Karpas-422 (cell line): ENCODE results near the gene KCNJ6. TPM values are rescaled to one million over a fixed set of nuclear protein-coding genes. Genes with fewer than 3 reads are reported as not detected.
"Not testable (repeated sequence)": the region's sequence is repeated elsewhere in the genome, so short reads cannot be mapped to it uniquely, and the experiment has no call there.

Experiments used
- DNase-seq: peaks from one replicate; pipeline ENCODE4 v3.0.0-alpha.2; 2015
- H2AFZ ChIP-seq: fragments of 200-600 bp; sonication (generic); 2 replicates; pipeline ENCODE4 v1.6.1; 2014; ENCODE audit warnings: antibody characterized with exemption, low read length, mixed read lengths
- H3K27ac ChIP-seq: fragments of 200-600 bp; sonication (generic); 2 replicates; pipeline ENCODE4 v1.5.1; 2014; ENCODE audit warnings: mild to moderate bottlenecking, low read length, moderate library complexity
- H3K27me3 ChIP-seq: fragments of 200-600 bp; sonication (generic); 2 replicates; pipeline ENCODE4 v1.6.1; 2014; ENCODE audit warnings: low read length, mixed read lengths
- H3K36me3 ChIP-seq: fragments of 200-600 bp; sonication (generic); 2 replicates; pipeline ENCODE4 v1.6.1; 2014; ENCODE audit warnings: low read length, mixed read lengths; ENCODE audit not compliant: insufficient read depth
- H3K4me1 ChIP-seq: fragments of 200-600 bp; sonication (generic); 2 replicates; pipeline ENCODE4 v1.6.1; 2014; ENCODE audit warnings: mild to moderate bottlenecking, low read length, mixed read lengths
- H3K4me2 ChIP-seq: fragments of 200-600 bp; sonication (generic); 2 replicates; pipeline ENCODE4 v1.6.1; 2014; ENCODE audit warnings: low read length, low read depth, mild to moderate bottlenecking; ENCODE audit not compliant: poor library complexity, severe bottlenecking
- H3K4me3 ChIP-seq: fragments of 200-600 bp; sonication (generic); 2 replicates; pipeline ENCODE4 v1.5.1; 2014; ENCODE audit warnings: mild to moderate bottlenecking, antibody characterized with exemption, low read length, mixed read lengths
- H3K79me2 ChIP-seq: fragments of 200-600 bp; sonication (generic); 2 replicates; pipeline ENCODE4 v1.6.1; 2014; ENCODE audit warnings: mild to moderate bottlenecking, low read length, mixed read lengths
- H3K9ac ChIP-seq: fragments of 200-600 bp; sonication (generic); 2 replicates; pipeline ENCODE4 v1.6.0; 2014; ENCODE audit warnings: low read length
- H3K9me2 ChIP-seq: fragments of 200-600 bp; sonication (generic), shearing (Covaris generic); replicated peaks from 2 replicates; pipeline ENCODE4 v1.6.0; 2014; ENCODE audit warnings: mild to moderate bottlenecking, low read length, moderate library complexity; ENCODE audit not compliant: insufficient read depth
- H3K9me3 ChIP-seq: fragments of 300-700, 200-600 bp; sonication (generic); 2 replicates; pipeline ENCODE4 v1.6.1; 2014; ENCODE audit warnings: low read length, mixed read lengths
- H4K20me1 ChIP-seq: fragments of 200-600 bp; sonication (generic); 2 replicates; pipeline ENCODE4 v1.6.1; 2014; ENCODE audit warnings: mild to moderate bottlenecking, antibody characterized with exemption, low read length, low read depth; ENCODE audit not compliant: insufficient read depth
- total RNA-seq: library from RNA; depleted of rRNA; stranded (reverse); fragments of >200 nt; shearing (Covaris generic); gene quantifications from 2 replicates; pipeline ENCODE4 v1.2.3, GENCODE V29; 2014; ENCODE audit warnings: low replicate concordance

The KCNJ6 gene
- total RNA-seq, 1 experiment from 2014 or later = not detected

- Histone ChIP-seq H3K9me2 (no peaks in the 10 kb centered on the region), H3K36me3 (no peaks in the 10 kb centered on the region), H2AFZ (no peak overlapping the region), H3K4me1 (no peaks in the 10 kb centered on the region), H3K4me3 (no peak overlapping the region), H3K79me2 (no peaks in the 10 kb centered on the region), H3K27ac (no peak overlapping the region), H3K4me2 (no peak overlapping the region), H3K9me3 (peaks cover 6% of the 10 kb centered on the region), H3K9ac (no peak overlapping the region), H3K27me3 (peaks cover 3% of the 10 kb centered on the region; the same call in 1 of the 2 replicates), H4K20me1 (no peaks in the 10 kb centered on the region)
- DNase-seq = no peak
Observed at GRCh38 chr21:37578471-37579126, 337.7 kb downstream of the KCNJ6 start.

DNA sequence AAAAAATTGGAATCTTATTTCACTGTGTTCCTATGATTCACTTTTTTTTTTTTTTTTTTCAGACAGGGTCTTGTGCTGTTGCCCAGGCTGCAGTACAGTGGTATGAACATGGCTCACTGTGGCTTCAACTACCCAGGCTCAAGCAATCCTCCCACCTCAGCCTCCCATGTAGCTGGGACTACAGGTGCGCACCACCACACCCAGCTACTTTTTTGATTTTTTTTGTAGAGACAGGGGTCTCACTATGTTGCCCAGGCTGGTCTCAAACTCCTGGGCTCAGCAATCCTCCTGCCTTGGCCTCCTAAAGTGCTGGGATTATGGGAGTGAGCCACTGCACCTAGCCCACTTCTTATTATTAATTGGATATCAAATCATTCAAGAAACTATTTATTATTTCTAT is 339.3 kb downstream of the KCNJ6 start:
- H3K4me2 ChIP-seq, H3K9me2 ChIP-seq, H3K27ac ChIP-seq, H3K27me3 ChIP-seq, H2AFZ ChIP-seq, H3K36me3 ChIP-seq, H3K4me1 ChIP-seq, H3K9me3 ChIP-seq, H3K9ac ChIP-seq, H3K79me2 ChIP-seq, DNase-seq, H3K4me3 ChIP-seq, H4K20me1 ChIP-seq: not testable (repeated sequence)

DNA sequence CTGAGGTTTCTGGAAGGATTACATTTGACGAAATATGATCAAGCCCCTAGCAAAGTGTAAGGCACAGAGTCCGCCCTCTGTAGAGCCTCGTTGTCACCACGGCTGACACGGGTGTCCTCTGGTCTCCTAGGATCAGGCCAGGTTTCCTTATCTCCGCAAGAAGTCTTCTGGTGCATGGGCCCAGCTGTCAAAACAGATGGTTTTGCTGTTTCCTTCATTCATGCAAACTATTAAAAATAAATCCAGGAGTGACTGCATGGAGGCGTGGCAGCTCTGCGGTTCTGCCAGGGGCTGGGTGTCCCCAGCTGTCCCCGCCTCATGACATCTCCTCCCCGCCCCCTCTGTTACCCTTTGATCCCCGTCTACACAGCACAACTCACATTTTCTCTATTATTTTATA is 340.7 kb downstream of the KCNJ6 start:
- Histone ChIP-seq H3K27me3 (peaks cover 3% of the 10 kb centered on the region; the same call in 1 of the 2 replicates), H3K4me3 (no peak overlapping the region), H4K20me1 (no peaks in the 10 kb centered on the region), H3K27ac (no peak overlapping the region), H3K9ac (no peak overlapping the region), H3K79me2 (no peaks in the 10 kb centered on the region), H3K9me3 (peaks cover 6% of the 10 kb centered on the region), H3K4me2 (no peak overlapping the region), H3K9me2 (no peaks in the 10 kb centered on the region), H2AFZ (no peak overlapping the region), H3K36me3 (no peaks in the 10 kb centered on the region), H3K4me1 (no peaks in the 10 kb centered on the region)
- no peak for DNase-seq

GRCh38 chr21:37574751-37575150 is 341.5 kb downstream of the KCNJ6 start:
- DNase-seq = no peak
- Histone ChIP-seq H3K27me3 (0 out of 2 replicates have a peak, but pooled peaks cover 3% of the 10 kb centered on the region), H2AFZ (no peak overlapping the region), H3K4me2 (no peak overlapping the region), H3K9me3 (peaks cover 6% of the 10 kb centered on the region), H3K79me2 (no peaks in the 10 kb centered on the region), H3K4me1 (no peaks in the 10 kb centered on the region), H3K36me3 (no peaks in the 10 kb centered on the region), H3K9me2 (no peaks in the 10 kb centered on the region), H3K27ac (no peak overlapping the region), H3K4me3 (no peak overlapping the region), H4K20me1 (no peaks in the 10 kb centered on the region), H3K9ac (no peak overlapping the region)

DNA sequence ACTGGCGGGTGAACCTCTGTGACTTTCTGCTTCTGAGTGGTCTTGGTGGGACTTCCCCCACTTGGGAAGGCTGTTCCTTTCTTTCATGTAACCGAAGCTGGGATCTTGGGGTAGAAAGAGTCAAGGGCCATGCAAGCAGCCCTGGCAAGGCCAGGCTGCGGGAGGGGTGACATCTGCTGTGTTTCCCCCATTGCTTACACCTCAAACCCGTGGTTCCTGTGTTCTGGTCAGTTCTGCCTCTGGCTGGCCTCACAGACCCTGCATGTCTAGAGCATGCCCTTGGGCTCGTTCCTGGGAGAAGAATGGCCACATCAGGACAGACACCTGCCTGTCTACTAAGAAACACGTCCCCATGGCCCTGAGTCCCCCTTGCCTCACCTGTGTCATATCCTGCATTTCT is 341.9 kb downstream of the KCNJ6 start:
- Histone ChIP-seq H3K36me3 (no peaks in the 10 kb centered on the region), H3K4me2 (no peak overlapping the region), H3K4me1 (no peaks in the 10 kb centered on the region), H3K27me3 (0 out of 2 replicates have a peak, but pooled peaks cover 3% of the 10 kb centered on the region), H2AFZ (no peak overlapping the region), H3K9ac (no peak overlapping the region), H4K20me1 (no peaks in the 10 kb centered on the region), H3K9me3 (peaks cover 6% of the 10 kb centered on the region), H3K79me2 (no peaks in the 10 kb centered on the region), H3K27ac (no peak overlapping the region), H3K9me2 (no peaks in the 10 kb centered on the region), H3K4me3 (no peak overlapping the region)
- DNase-seq = no peak

- Histone ChIP-seq H4K20me1 (no peaks in the 10 kb centered on the region), H2AFZ (no peak overlapping the region), H3K27ac (no peak overlapping the region), H3K27me3 (no peaks in the 10 kb centered on the region), H3K36me3 (no peaks in the 10 kb centered on the region), H3K9ac (no peak overlapping the region), H3K79me2 (no peaks in the 10 kb centered on the region), H3K4me1 (no peaks in the 10 kb centered on the region), H3K9me3 (no peaks in the 10 kb centered on the region), H3K9me2 (no peaks in the 10 kb centered on the region), H3K4me2 (no peak overlapping the region), H3K4me3 (no peak overlapping the region)
- DNase-seq = no peak
Observed at GRCh38 chr21:37571442-37571841, 344.8 kb downstream of the KCNJ6 start.

DNA sequence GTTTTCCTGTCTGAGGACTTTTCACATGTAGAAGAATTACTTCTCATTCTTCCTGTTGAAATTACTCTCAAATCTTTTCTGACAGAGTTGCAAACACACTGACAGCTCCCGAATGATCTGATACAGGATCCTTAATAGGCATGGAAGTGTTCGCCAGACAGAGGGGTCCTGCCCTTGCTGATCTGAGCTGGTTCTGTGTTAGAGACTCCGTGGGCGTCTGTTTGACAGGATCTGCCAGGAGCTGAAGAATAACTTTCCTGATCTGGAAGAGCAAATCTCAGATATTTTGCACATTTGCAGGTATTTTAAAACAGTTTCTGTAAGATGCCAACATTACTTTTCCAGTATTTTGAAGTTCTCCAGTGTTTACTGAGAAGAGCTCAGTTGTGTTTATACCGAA is 347.3 kb downstream of the KCNJ6 start:
- no peaks in the 10 kb centered on the region for H3K27me3 ChIP-seq
- no peaks in the 10 kb centered on the region for H3K79me2 ChIP-seq
- no peaks in the 10 kb centered on the region for H4K20me1 ChIP-seq
- H3K9me3 ChIP-seq = no peaks in the 10 kb centered on the region
- no peaks in the 10 kb centered on the region for H3K36me3 ChIP-seq
- H3K27ac ChIP-seq = no peak overlapping the region
- H3K4me2 ChIP-seq = no peak overlapping the region
- no peak overlapping the region for H3K9ac ChIP-seq
- H3K4me3 ChIP-seq = no peak overlapping the region
- peaks cover 7% of the 10 kb centered on the region for H3K4me1 ChIP-seq
- no peaks in the 10 kb centered on the region for H3K9me2 ChIP-seq
- no peak for DNase-seq
- H2AFZ ChIP-seq = no peak overlapping the region

- Histone ChIP-seq H3K36me3 (no peaks in the 10 kb centered on the region), H3K9me3 (no peaks in the 10 kb centered on the region), H3K4me2 (no peak overlapping the region), H3K9me2 (no peaks in the 10 kb centered on the region), H2AFZ (no peak overlapping the region), H3K79me2 (no peaks in the 10 kb centered on the region), H3K4me1 (peaks cover 9% of the 10 kb centered on the region), H3K4me3 (no peak overlapping the region), H3K9ac (no peak overlapping the region), H3K27ac (no peak overlapping the region), H3K27me3 (no peaks in the 10 kb centered on the region), H4K20me1 (no peaks in the 10 kb centered on the region)
- DNase-seq = no peak
Observed at GRCh38 chr21:37568415-37568814, 347.8 kb downstream of the KCNJ6 start.
